ENCODE results near the gene A4GALT. TPM values are rescaled to one million over a fixed set of nuclear protein-coding genes. Genes with fewer than 3 reads are reported as not detected.

A4GALT gene
- total and polyA plus RNA-seq, 2 donors (not counting 3 experiments of a cell fraction or from before 2014, with no cell fraction given), result 5.4 to 20.7 TPM

GRCh38 chr22:42653999-42654398 is 66.7 kb downstream of the A4GALT start:
- H3K79me2 ChIP-seq (ENCODE audit: control insufficient read depth, insufficient read depth, low read length), result no peaks in the 10 kb centered on the region
- dilution Hi-C loops (cut with MboI; ENCODE audit: extremely low pct_ligation_motif_present, low sequenced_read_pairs), result no loop called here
- H3K9me1 ChIP-seq (replicated peaks; ENCODE audit: control insufficient read depth, extremely low read depth, insufficient read depth, low read length), result no peaks in the 10 kb centered on the region
- BruUV-seq (replicated peaks), result no TSS peak
- no peaks in the 10 kb centered on the region for H4K20me1 ChIP-seq (replicated peaks; ENCODE audit: control insufficient read depth, extremely low read depth, insufficient read depth, low read length)
- no peak overlapping the region for H3K27ac ChIP-seq (ENCODE audit: insufficient read depth, low read depth, low read length)
- no peak overlapping the region for H3K4me2 ChIP-seq (ENCODE audit: insufficient read depth, low read length)
- no peaks in the 10 kb centered on the region for H3K27me3 ChIP-seq (ENCODE audit: control insufficient read depth in 2 of 2, insufficient read depth in 2 of 2, low read length in 2 of 2)
- FAIRE-seq (no peak), DNase-seq (ENCODE audit: low read depth, low spot score) (no peak)
- intact Hi-C loops (cut with micrococcal nuclease), result no loop called here
- H3K9me3 ChIP-seq (replicated peaks; ENCODE audit: control insufficient read depth, insufficient read depth, low read length), result no peaks in the 10 kb centered on the region
- no peak overlapping the region for H2AFZ ChIP-seq (ENCODE audit: low read depth, low read length)
- TF ChIP-seq JUN (IDR thresholded peaks at IDR 0.05; ENCODE audit: borderline replicate concordance, insufficient read depth, insufficient read length, low read depth) (no peak), POLR2A (IDR thresholded peaks at IDR 0.05; ENCODE audit: low read depth, low read length) (no peak), MYC (IDR thresholded peaks at IDR 0.05; ENCODE audit: low read depth, low read length) (no peak), FOS (IDR thresholded peaks at IDR 0.05; ENCODE audit: borderline replicate concordance, insufficient read depth, low read length) (no peak), POLR2AphosphoS5 (IDR thresholded peaks at IDR 0.05; ENCODE audit: insufficient read depth, low read depth, low read length) (no peak), GATA2 (IDR thresholded peaks at IDR 0.05; ENCODE audit: insufficient read depth, insufficient read length, low read depth, low read length) (no peak), EZH2 (IDR thresholded peaks at IDR 0.05; ENCODE audit: borderline replicate concordance, low read depth, low read length, severe bottlenecking) (no peak)
- TF ChIP-seq, protein P1, sequence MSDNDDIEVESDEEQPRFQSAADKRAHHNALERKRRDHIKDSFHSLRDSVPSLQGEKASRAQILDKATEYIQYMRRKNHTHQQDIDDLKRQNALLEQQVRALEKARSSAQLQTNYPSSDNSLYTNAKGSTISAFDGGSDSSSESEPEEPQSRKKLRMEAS (IDR thresholded peaks at IDR 0.05; ENCODE audit: insufficient read depth, insufficient read length), result no peak
- TF ChIP-seq, protein P2, sequence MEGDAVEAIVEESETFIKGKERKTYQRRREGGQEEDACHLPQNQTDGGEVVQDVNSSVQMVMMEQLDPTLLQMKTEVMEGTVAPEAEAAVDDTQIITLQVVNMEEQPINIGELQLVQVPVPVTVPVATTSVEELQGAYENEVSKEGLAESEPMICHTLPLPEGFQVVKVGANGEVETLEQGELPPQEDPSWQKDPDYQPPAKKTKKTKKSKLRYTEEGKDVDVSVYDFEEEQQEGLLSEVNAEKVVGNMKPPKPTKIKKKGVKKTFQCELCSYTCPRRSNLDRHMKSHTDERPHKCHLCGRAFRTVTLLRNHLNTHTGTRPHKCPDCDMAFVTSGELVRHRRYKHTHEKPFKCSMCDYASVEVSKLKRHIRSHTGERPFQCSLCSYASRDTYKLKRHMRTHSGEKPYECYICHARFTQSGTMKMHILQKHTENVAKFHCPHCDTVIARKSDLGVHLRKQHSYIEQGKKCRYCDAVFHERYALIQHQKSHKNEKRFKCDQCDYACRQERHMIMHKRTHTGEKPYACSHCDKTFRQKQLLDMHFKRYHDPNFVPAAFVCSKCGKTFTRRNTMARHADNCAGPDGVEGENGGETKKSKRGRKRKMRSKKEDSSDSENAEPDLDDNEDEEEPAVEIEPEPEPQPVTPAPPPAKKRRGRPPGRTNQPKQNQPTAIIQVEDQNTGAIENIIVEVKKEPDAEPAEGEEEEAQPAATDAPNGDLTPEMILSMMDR (IDR thresholded peaks at IDR 0.05; ENCODE audit: extremely low read depth in 1 of 2, insufficient read depth in 1 of 2, low read depth in 1 of 2, low read length in 2 of 2), result no peak
- no peaks in the 10 kb centered on the region for H3K36me3 ChIP-seq (ENCODE audit: control insufficient read depth in 2 of 2, extremely low read depth in 1 of 2, insufficient read depth in 2 of 2, low read length in 2 of 2)
- H3K4me1 ChIP-seq (ENCODE audit: control insufficient read depth, extremely low read depth, insufficient read depth, low read length), result peaks cover 2% of the 10 kb centered on the region
- ChIA-PET POLR2A (no interaction called here), CTCF (interaction anchor here (1.1 to 1.8 kb wide), 2 partner anchors 32 to 166 kb away, joined by 5 read pairs; no protein-coding TSS in a partner anchor)
- H3K9ac ChIP-seq (replicated peaks; ENCODE audit: extremely low read depth, insufficient read depth, low read length), result no peak overlapping the region
- H3K4me3 ChIP-seq (replicated peaks in 1 of 3; ENCODE audit: insufficient read depth in 1 of 3, low read depth in 1 of 3, low read length in 3 of 3), result no peak overlapping the region
